Inferior parietal cortex (tissue), 1 donor: ENCODE results near the gene OGDH.

Experiments used
- DNase-seq: peaks from one replicate; pipeline ENCODE4 v3.0.0-alpha.2; 2016; ENCODE audit errors: extremely low spot score

OGDH gene

GRCh38 chr7:44637788-44638594, 31.6 kb downstream of the OGDH start:
- no peak for DNase-seq

- DNase-seq: no peak
Observed at GRCh38 chr7:44638611-44639557, 32.5 kb downstream of the OGDH start.

DNA sequence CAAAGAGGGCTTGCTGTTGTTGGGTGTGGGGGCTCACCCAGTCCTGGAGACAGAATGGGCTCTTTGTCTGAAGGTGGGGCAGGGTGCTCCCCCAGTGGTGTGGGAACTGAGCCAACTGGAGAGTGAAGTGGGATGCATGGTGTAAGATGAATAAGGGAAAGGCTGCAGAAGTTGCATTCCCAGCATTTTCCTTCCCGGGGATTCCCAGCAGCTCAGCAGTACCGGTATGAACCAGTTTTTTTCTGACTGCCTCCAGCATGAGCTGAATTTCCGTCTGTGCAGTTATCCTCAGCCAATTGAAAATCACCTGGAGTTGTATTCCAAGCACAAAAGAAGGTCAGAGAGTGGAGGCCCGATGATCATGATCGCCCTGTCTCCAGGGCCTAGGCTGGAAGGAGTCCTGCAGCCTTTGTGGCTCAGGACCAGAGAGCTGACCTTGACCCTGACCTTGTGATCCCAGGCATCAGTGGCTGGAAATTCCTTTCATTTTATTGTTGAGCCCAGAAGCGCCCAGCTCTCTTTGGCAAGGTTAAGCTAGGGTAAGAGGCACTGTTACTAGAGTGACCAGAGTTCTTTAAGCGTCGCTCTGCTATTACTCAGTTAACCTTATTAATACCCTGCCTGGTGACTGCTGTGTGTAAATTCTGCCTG, 33.4 kb downstream of the OGDH start:
- DNase-seq: no peak

DNA sequence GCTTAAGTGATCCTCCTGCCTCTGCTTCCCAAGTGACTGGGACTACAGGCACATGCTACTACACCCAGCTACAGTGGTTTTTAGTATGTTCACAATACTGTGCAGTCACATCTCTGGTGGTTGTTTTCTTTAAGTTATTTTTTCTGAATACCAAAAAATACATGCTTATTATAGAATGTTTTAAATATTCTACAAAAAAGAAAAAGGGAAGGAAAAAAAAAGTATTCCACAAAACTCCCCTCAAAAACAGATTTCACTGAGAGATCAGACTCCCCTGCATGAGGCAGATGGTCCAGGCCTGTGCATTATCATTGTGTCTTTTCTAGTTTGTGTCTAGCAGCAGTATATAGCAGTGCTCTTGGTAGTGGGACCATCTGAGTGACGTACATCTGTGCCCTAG, 36.8 kb downstream of the OGDH start:
- DNase-seq: no peak

DNA sequence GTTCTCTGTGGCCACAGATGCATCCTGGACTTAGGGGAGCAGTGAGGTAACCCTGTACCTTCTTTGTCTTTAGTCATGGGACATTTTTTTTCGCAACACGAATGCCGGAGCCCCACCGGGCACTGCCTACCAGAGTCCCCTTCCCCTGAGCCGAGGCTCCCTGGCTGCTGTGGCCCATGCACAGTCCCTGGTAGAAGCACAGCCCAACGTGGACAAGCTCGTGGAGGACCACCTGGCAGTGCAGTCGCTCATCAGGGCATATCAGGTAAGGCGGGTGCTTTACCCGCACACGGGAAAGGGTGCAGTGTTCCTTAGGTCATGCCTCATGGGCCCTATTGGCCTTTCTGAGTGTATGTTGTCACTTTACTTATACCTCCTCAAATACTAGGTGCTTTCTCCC, 38.8 kb downstream of the OGDH start:
- DNase-seq: no peak

GRCh38 chr7:44645696-44646095, 39.3 kb downstream of the OGDH start:
- no peak for DNase-seq

- no peak for DNase-seq
Observed at GRCh38 chr7:44646176-44646920, 39.9 kb downstream of the OGDH start.

DNA sequence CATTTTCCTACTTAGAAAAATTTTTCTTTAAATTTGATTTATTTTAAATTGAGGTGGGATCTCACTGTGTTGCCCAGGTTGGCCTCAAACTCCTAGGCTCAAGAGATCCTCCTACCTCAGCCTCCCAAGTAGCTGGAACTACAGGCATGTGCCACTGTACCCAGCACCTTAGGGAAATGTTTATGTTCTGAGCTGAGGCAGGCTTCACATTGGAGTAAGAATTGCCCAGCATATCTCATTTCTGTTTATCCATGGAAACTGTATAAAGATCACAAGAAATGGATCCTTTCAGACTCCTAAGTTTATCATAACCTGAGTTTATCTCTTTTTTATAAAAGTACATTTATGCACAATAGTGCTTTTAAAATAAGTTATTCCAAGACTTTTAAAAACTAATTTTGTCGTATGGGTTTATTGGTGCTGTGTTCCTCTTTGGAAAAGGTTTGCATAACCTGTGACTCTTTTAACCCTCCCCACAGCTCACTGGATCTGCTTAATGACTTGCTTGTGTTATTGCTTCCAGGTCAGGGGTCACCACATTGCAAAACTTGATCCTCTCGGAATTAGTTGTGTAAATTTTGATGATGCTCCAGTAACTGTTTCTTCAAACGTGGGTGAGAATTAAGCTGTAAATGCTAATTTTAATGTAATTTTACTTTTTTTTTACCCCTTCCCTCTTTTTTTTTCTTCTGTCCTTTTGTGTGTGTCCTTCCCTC, 40.7 kb downstream of the OGDH start:
- no peak for DNase-seq

DNA sequence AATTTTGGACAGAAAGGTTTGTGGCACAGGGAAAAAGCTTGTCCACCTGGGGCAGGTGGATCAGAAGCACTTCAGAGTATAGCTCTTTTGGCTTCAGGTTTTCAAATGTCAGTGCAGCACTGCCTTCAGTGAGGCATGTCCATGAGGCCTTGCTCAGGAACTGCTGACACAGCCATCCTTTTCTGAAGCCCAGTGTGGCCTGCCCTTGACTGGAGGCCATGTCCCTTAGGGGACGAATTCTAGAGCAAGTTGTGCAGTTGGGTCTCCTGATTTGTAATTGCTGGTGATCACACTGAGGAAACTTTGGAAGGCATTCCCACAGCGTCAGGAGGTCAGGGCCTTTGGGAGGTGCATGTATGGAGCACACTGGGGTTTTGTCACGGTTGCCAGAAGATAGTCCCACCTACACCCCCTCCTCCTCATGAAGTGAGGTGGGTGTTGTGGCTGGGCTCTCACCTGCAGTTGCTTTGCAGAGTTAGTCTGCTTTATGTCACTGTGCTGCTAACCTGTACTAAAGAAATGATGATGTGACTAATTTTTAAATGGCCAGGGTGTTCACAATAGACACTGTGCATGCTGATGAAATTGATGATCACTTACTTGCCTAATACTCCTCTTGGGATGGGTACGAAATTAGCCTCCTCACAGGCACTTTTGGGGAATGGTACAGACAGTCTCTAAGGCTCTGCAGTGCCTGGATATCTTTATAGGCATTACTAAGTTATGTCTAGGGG, 41.7 kb downstream of the OGDH start:
- no peak for DNase-seq

DNA sequence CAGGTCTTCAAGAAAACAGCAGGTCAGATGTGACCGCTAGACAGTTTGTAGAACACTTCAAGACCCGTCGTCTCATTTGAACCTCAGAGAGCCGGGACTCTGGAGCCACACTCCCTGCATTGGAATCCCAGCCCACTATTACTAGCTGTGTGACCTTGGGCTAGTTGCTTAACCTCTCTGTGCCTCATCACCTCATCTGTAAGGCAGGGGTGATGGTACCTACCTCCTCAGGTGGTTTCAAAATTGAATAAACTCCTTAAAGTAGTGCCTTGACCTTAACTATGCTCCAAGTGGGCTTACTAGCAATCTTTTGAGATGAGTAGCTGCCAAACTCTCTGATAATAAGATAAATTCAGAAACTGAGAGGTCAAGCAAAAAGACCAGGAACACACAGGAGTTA, 43.8 kb downstream of the OGDH start:
- no peak for DNase-seq

- no peak for DNase-seq
Observed at GRCh38 chr7:44650772-44651171, 44.3 kb downstream of the OGDH start.

- DNase-seq: no peak
Observed at GRCh38 chr7:44652535-44652934, 46.1 kb downstream of the OGDH start.

DNA sequence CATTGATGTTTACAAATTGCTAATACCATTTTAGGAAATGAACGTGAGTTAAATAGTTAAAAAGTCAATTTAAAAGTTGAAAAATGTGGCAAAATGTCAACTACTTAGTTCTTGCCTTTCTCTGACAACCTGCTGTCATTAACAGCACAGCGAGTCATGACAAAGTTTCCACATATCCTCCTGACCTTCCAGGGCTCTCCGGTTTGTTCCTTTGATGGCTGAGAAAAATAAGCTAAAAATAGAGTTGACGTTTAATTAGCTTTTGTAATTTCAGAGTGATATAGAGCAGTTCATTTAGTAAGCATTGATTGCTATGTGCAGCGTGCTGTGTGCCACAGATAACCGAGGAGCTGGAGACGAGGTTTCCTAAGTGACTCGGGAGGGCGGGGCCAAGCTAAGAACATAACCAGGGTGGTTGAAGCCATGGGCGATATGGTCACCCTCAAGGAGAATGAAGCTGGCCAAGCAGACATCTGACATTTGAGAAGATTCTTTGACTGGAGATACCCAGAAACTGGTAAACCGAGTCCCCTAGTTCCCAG, 47.9 kb downstream of the OGDH start:
- DNase-seq: no peak

DNA sequence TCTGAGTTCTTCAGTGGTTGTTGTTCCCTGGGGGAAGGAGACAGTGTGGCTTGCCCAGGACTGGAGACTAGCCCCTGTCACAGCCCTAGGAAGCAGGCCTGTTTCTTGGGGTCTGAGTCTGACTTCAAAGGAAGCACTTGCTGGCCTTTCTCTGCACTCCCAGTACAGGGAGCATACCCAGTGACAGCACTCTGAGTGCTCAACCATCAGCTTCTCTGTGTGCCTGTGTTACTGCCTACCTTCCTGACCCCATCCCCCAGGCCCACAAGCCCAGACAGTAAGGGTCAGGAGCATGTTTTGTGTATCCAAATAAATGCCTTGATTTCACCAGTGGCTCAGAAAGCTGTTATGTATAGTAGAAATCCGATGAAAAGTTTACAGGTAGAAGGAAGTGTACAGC, 48.9 kb downstream of the OGDH start:
- DNase-seq: no peak

GRCh38 chr7:44658979-44659378, 52.6 kb downstream of the OGDH start:
- DNase-seq: no peak

- DNase-seq: no peak
Observed at GRCh38 chr7:44661233-44661632, 54.8 kb downstream of the OGDH start.

DNA sequence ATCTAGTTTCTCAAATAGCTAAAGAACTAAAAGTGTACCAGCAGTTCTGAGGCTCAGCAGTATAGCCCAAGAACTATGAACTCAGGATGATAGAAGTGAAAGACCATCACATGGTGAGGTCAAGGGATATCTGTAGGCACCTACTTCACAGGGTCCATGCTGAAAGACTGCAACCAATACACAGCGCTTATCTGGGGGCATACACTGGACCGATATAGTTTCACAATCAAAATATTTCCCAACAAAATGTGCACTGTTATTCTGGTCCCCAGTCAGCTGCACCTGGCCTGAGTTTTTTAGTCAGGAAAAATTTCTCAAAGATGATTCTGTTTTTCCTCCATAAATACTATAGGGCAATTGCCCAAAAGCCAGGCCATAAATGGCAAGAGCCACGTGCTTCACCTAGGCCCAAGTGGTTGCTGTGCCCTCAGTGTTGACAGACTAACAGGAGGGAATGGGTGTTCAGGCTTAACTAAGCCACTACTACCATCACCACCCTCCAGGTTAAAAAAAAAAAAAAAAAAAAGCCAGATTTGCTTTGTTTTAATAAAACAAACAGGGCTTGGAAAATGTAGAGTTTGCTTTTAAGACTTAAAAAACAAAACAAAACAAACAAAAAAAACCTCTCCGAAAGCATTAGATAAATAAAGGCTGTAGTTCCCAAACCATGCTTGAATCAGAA, 58.5 kb downstream of the OGDH start:
- no peak for DNase-seq

DNA sequence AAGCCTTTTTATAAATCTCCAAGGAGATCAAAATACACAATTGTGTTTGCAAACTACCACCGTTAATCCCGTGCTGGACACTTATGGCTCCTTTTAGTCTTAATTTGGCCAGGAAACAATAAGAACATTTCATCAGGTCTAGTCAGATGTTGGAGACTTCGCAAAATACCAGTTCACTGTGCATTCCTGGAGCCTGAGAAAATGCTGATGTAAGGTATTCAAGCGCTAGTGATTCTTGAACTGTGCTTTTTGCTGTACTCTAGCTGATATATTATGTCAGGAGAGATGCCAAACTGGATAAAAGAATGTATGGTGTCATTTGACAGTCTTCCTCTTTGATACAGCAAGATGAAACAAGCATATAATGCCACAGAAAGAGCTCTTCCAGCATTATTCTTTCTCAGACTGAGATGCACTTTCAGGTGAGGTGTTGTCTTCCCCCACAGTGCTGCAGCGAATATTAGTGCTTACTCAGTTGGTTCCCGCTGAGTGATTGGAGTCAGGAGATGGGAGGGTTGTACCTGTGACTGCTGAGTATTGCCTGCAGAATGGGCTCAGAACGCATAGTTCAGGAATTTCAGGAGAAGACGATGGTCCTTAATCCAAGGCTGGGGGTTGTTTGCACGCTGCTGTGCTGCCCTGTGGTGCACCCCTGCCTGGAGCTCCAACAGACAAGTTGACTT, 59.2 kb downstream of the OGDH start:
- no peak for DNase-seq

- no peak for DNase-seq
Observed at GRCh38 chr7:44666566-44666965, 60.1 kb downstream of the OGDH start.
